Measurements from ENCODE around the gene RNF130. TPM values are rescaled to one million over a fixed set of nuclear protein-coding genes. Genes with fewer than 3 reads are reported as not detected.
A peak's percentile ranks its signal among the peaks of the same experiment; 100 is the strongest.

RNF130 gene
- total RNA-seq, 4 donors from 2014 or later = 55.0 to 121 (median 69.4) TPM

DNA sequence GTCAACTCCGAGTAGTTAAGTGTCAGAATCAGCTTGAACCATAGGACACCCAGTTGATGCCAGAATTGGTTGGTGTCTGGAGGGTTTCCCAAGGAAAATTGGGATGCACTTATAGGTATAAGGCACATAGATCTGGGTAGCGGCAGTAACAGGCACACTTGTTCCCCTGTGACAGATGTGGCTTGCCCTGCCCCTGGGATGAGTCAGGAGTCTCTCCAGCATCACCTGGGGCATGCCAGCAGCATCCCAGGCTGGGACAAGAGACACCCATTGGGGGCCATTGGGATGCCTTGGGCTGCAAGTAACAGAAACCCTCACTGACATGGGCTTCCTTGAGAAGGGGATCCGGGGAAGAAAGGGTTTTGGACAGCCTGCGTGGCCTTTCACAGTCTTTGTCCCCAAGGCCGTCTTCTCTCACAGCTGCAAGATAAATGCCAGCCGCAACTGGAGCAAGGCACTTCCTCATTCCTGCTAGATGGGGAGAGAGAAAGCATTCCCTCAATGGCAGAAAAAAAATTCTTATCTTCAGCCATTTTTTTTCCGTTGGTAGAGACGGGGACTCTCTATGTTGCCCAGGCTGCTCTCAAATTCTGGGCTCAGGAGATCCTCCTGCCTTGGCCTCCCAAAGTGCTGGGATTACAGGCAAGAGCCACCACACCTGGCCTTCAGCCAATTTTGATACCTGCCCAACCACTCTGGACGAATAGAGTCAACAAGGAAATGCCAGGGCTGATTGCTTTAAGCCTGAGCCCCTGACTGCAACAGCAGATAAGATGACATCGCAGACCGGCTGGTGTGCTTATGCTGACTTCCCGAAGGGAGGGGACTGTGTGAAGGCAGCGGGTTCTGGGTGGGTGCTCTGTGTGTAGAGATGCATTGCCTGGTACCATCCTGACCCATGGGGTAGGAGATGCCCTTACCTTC is 13.3 kb upstream of the RNF130 start:
- H3K27ac ChIP-seq = no peak overlapping the region
- no peak overlapping the region for H3K4me3 ChIP-seq (replicated peaks in 1 of 3)
- no peaks in the 10 kb centered on the region for H3K4me1 ChIP-seq
- H3K9me3 ChIP-seq = no peaks in the 10 kb centered on the region
- DNase-seq = peak; percentile 42 to 58
- 49 to 52% methylated on average over 13 of the region's 13 CpGs for WGBS, 2 donors
- H3K27me3 ChIP-seq = no peaks in the 10 kb centered on the region
- no peaks in the 10 kb centered on the region for H3K36me3 ChIP-seq
- TF ChIP-seq POLR2A (IDR thresholded peaks at IDR 0.05) (no peak), CTCF (IDR thresholded peaks at IDR 0.05) (no peak)
- intact Hi-C loops (cut with DNase I) = no loop called here

- intact Hi-C loops (cut with DNase I) = no loop called here
Observed at GRCh38 chr5:180083529-180084060, 12.0 kb upstream of the RNF130 start.

GRCh38 chr5:180082633-180083420 is 11.3 kb upstream of the RNF130 start:
- H3K4me3 ChIP-seq (replicated peaks in 1 of 3) = no peak overlapping the region
- 58 to 64% methylated on average over 16 to 17 of the region's 17 CpGs for WGBS, 2 donors
- H3K4me1 ChIP-seq = no peaks in the 10 kb centered on the region
- no peaks in the 10 kb centered on the region for H3K27me3 ChIP-seq
- H3K36me3 ChIP-seq = no peaks in the 10 kb centered on the region
- TF ChIP-seq CTCF (IDR thresholded peaks at IDR 0.05) (no peak), POLR2A (IDR thresholded peaks at IDR 0.05) (no peak)
- DNase-seq = no peak
- H3K9me3 ChIP-seq = no peaks in the 10 kb centered on the region
- intact Hi-C loops (cut with DNase I) = no loop called here
- no peak overlapping the region for H3K27ac ChIP-seq

More at GRCh38 chr5:180083529-180084060, 12.0 kb upstream of the RNF130 start:
- H3K27ac ChIP-seq = no peak overlapping the region
- H3K4me1 ChIP-seq = no peaks in the 10 kb centered on the region
- no peak for DNase-seq
- TF ChIP-seq POLR2A (IDR thresholded peaks at IDR 0.05) (no peak), CTCF (IDR thresholded peaks at IDR 0.05) (no peak)
- 91% methylated on average over 10 of the region's 10 CpGs for WGBS, 2 donors
- no peaks in the 10 kb centered on the region for H3K27me3 ChIP-seq
- no peaks in the 10 kb centered on the region for H3K9me3 ChIP-seq
- H3K36me3 ChIP-seq = no peaks in the 10 kb centered on the region
- H3K4me3 ChIP-seq (replicated peaks in 1 of 3) = no peak overlapping the region

DNA sequence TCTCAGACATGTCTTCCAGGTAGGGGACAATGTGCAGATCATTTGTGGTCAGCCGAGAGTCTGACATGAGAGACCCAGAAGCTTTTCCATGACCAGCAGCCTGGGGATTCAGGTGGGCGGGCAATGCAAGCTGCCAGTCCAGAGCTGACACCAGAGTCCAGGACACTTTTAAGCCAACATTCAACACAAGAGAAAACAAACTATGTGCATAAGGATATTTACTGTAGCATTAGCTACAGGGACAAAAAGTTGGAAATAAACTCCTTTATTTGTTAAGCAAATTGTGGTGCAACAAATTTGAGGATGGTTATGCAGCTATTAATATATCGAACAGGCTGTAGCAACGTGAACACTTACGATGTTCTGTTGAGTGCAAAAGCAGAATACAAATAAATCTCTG is 9.9 kb upstream of the RNF130 start:
- H3K36me3 ChIP-seq = no peaks in the 10 kb centered on the region
- no peaks in the 10 kb centered on the region for H3K9me3 ChIP-seq
- DNase-seq = no peak
- TF ChIP-seq CTCF (IDR thresholded peaks at IDR 0.05) = no peak
- TF ChIP-seq POLR2A (IDR thresholded peaks at IDR 0.05) = no peak
- no peak overlapping the region for H3K27ac ChIP-seq
- H3K27me3 ChIP-seq = no peaks in the 10 kb centered on the region
- 83 to 91% methylated on average over 5 of the region's 5 CpGs for WGBS, 2 donors
- H3K4me1 ChIP-seq = no peaks in the 10 kb centered on the region
- intact Hi-C loops (cut with DNase I) = no loop called here
- no peak overlapping the region for H3K4me3 ChIP-seq (replicated peaks in 1 of 3)
